ENCODE measurements around the gene BRD8. TPM values are rescaled to one million over a fixed set of nuclear protein-coding genes. Genes with fewer than 3 reads are reported as not detected.

Gene BRD8, protein sequence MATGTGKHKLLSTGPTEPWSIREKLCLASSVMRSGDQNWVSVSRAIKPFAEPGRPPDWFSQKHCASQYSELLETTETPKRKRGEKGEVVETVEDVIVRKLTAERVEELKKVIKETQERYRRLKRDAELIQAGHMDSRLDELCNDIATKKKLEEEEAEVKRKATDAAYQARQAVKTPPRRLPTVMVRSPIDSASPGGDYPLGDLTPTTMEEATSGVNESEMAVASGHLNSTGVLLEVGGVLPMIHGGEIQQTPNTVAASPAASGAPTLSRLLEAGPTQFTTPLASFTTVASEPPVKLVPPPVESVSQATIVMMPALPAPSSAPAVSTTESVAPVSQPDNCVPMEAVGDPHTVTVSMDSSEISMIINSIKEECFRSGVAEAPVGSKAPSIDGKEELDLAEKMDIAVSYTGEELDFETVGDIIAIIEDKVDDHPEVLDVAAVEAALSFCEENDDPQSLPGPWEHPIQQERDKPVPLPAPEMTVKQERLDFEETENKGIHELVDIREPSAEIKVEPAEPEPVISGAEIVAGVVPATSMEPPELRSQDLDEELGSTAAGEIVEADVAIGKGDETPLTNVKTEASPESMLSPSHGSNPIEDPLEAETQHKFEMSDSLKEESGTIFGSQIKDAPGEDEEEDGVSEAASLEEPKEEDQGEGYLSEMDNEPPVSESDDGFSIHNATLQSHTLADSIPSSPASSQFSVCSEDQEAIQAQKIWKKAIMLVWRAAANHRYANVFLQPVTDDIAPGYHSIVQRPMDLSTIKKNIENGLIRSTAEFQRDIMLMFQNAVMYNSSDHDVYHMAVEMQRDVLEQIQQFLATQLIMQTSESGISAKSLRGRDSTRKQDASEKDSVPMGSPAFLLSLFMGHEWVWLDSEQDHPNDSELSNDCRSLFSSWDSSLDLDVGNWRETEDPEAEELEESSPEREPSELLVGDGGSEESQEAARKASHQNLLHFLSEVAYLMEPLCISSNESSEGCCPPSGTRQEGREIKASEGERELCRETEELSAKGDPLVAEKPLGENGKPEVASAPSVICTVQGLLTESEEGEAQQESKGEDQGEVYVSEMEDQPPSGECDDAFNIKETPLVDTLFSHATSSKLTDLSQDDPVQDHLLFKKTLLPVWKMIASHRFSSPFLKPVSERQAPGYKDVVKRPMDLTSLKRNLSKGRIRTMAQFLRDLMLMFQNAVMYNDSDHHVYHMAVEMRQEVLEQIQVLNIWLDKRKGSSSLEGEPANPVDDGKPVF
- total RNA-seq: 47.3 TPM

DNA sequence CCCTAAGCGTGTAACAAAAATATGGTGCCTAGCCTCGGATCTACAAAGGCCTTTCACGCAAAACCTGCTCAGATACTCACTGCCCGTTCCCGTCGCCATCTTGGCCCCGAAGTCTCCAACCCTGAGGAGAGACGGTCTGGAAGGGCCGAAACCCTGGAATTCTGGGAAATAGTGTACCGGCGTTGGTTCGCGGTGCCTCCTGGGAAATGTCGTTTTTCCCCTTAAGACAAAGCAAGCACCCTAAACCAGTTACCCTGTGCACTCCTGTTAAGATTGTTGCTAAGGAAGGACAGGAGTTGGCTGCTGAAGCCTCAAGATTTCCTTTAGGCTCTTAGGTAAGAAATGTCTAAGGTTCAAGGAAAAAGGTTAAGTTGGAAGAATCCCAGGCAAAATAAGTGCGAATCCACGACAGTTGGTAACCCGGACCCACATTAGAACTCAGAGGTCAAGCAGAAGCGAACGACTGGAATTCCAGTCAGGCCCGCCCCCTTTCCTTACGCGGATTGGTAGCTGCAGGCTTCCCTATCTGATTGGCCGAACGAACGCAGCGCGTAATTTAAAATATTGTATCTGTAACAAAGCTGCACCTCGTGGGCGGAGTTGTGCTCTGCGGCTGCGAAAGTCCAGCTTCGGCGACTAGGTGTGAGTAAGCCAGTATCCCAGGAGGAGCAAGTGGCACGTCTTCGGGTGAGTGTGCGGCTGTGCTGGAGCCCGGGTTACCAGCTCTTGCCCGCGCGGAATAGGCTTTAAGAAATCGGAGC lies at the start of gene BRD8, which contains the start of gene KIF20A:
Gene BRD8, minus strand, starts transcription at position 115 of the 761 bp plus-strand sequence. Its CDS starts 16 bp downstream, at position 99.
Gene KIF20A, plus strand, starts transcription at position 597 of the 761 bp plus-strand sequence. CDS start 569 bp downstream, outside the sequence.

GRCh38 chr5:138213161-138214029 lies 35.0 kb upstream of the BRD8 start, which contains the start of gene CDC23:
CDC23 (minus strand) TSS chr5:138213323; CDS start chr5:138213312, 11 bp downstream.

DNA sequence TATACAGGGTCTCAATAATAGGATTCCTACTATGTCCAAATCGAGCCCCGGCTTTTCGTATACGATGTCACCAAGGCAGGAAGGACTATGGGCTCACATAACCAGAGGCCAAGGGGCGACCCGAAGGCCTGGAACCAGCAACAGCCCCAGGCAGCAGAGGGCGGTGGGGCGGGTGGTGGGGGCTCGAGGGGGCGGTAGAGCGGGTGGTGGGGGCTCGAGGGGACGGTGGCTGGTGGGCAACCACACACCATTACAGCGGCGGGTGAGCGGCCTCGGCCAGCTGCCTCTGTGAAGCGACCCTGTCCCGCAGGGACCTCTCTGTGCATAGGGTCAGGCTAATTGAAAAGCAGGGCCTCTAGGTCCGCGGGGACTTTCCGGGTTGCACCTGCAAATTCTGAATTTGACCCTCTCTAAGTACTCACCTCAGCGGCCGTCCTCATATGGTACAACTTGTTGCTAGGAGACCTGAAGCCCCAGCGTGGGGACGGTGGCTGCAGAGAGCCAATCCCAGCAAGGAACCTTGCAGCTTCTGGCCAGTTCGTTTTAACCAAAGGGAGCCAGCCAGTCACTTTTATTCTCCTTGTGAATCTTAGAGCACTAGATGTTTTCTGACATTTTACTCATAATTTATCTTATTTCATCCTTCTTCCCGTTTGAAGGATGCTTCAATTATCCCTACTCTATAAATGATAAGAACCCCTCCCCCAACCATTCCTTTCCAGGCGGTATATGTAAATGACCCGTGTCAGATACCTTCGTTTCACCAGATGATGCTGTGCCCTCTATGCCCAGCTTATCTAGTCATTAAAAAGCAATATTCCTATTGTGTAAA lies 39.3 kb downstream of the BRD8 start, which contains the start of gene NME5:
Gene NME5, minus strand, starts transcription at position 480 of the 832 bp plus-strand sequence. CDS start 648 bp downstream, outside the sequence.

Small RNAs within 50 kb of the gene (small RNA-seq; reads per million reads assigned to genes)
- not detected for gene RNU6-460P
- gene RNU6-888P: 0.08 reads per million

Other genes with a start within 250 kb of the BRD8 start
- 139 TPM for gene FAM13B, start 145.6 kb downstream of the BRD8 start, total RNA-seq
- gene WNT8A, start 94.6 kb downstream of the BRD8 start, total RNA-seq: 0.23 TPM
- 22.4 TPM for gene NME5, start 39.2 kb downstream of the BRD8 start, total RNA-seq
- 7.6 TPM for gene KIF20A, start 482 bp upstream of the BRD8 start, total RNA-seq
- gene CDC23, start 34.7 kb upstream of the BRD8 start, total RNA-seq: 35.5 TPM
- not detected for gene GFRA3, start 96.0 kb upstream of the BRD8 start, total RNA-seq
- gene CDC25C, start 153.2 kb upstream of the BRD8 start, total RNA-seq: 2.1 TPM
- 29.1 TPM for gene FAM53C, start 159.6 kb upstream of the BRD8 start, total RNA-seq
- 84.0 TPM for gene KDM3B, start 174.1 kb upstream of the BRD8 start, total RNA-seq